Stimulated activated memory B cell treated with anti-CD40 and anti-IgM and Interleukin-4, amounts not matched to agents 10 μg/mL and 1 μg/mL and 100 μg/mL, for 72 hours (primary cell): ENCODE data around the gene ME1.

Experiments
- ATAC-seq: fragments of 150-1000 bp; cut with Tn5 transposase; 2 replicates; pipeline ENCODE4 v1.10.0; 2021
- H3K27ac Mint-ChIP-seq: one replicate; pipeline ENCODE4 v1.8.0; 2022; ENCODE audit warnings: mild to moderate bottlenecking, mixed read lengths
- H3K27me3 Mint-ChIP-seq: one replicate; pipeline ENCODE4 v1.8.0; 2022; ENCODE audit warnings: mixed read lengths
- H3K36me3 Mint-ChIP-seq: one replicate; pipeline ENCODE4 v1.8.0; 2022; ENCODE audit warnings: mixed read lengths
- H3K4me1 Mint-ChIP-seq: one replicate; pipeline ENCODE4 v1.8.0; 2022; ENCODE audit warnings: mixed read lengths
- H3K4me3 Mint-ChIP-seq: one replicate; pipeline ENCODE4 v1.8.0; 2022; ENCODE audit warnings: mild to moderate bottlenecking, moderate library complexity, mixed read lengths
- H3K9me3 Mint-ChIP-seq: one replicate; pipeline ENCODE4 v1.8.0; 2022; ENCODE audit warnings: mixed read lengths

The ME1 gene

GRCh38 chr6:83182114-83182513 is 248.7 kb downstream of the ME1 start:
- no peak overlapping the region for H3K27ac Mint-ChIP-seq
- no peak overlapping the region for H3K4me3 Mint-ChIP-seq

DNA sequence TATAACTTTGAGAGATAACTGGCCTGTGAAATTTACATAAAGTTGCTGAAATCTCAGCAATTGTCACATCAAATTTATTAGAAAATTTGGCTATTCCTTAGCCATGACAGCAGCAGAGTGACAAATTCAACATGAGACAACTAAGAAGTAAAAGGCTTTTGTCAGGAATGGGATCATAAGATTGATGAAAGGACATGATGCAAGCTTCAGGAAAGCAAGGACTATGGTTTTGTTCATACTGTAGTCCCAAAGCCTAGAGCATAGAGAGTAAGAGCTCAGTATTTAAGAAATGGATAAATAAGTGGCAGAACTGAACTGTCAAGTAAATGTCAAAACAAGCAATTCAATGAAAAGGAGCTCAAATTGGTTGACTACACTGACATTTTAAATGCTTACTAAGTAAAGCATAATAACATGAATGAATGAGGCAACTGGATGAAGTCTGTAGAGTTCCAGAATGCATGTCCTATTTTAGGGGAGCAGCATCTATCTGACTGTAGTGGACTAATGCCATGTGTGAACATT is 250.4 kb downstream of the ME1 start:
- Mint-ChIP-seq H3K27me3 (no peaks in the 10 kb centered on the region), H3K4me1 (no peaks in the 10 kb centered on the region), H3K9me3 (no peaks in the 10 kb centered on the region), H3K36me3 (peaks cover 69% of the 10 kb centered on the region), H3K27ac (no peak overlapping the region), H3K4me3 (no peak overlapping the region)
- ATAC-seq = no peak

More at GRCh38 chr6:83182114-83182513, 248.7 kb downstream of the ME1 start:
- Mint-ChIP-seq H3K36me3 (peaks cover 65% of the 10 kb centered on the region), H3K4me1 (no peaks in the 10 kb centered on the region), H3K27me3 (no peaks in the 10 kb centered on the region), H3K9me3 (no peaks in the 10 kb centered on the region)
- no peak for ATAC-seq

GRCh38 chr6:83176246-83176645 is 254.6 kb downstream of the ME1 start:
- no peak for ATAC-seq
- Mint-ChIP-seq H3K27me3 (no peaks in the 10 kb centered on the region), H3K4me3 (no peak overlapping the region), H3K9me3 (no peaks in the 10 kb centered on the region), H3K36me3 (peaks cover 57% of the 10 kb centered on the region), H3K4me1 (no peaks in the 10 kb centered on the region), H3K27ac (no peak overlapping the region)

DNA sequence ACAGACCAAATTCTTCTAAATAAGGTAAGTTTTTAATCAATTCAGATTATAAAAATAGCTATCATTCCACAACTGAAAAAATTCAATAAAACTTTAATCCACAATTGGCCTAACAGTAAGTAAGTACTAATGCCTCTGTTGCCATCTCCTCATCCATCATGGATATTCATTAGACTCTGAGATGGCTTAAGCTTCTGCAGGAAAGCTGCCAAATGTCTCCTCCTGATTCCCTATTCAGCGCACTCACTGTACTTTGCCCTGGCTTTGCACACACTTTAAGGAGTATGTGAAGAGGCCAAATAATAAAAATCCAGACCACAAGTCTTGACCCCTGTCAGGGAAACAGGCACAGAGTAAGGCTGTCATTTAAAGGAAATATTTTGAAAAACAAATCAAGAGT is 261.3 kb downstream of the ME1 start:
- H3K4me1 Mint-ChIP-seq = no peaks in the 10 kb centered on the region
- peaks cover 69% of the 10 kb centered on the region for H3K36me3 Mint-ChIP-seq
- H3K27me3 Mint-ChIP-seq = no peaks in the 10 kb centered on the region
- no peak for ATAC-seq
- no peak overlapping the region for H3K27ac Mint-ChIP-seq
- H3K4me3 Mint-ChIP-seq = no peak overlapping the region
- H3K9me3 Mint-ChIP-seq = no peaks in the 10 kb centered on the region

- Mint-ChIP-seq H3K27ac (no peak overlapping the region), H3K9me3 (no peaks in the 10 kb centered on the region), H3K36me3 (peaks cover 67% of the 10 kb centered on the region), H3K27me3 (no peaks in the 10 kb centered on the region), H3K4me1 (no peaks in the 10 kb centered on the region), H3K4me3 (no peak overlapping the region)
- ATAC-seq = no peak
Observed at GRCh38 chr6:83169106-83169505, 261.7 kb downstream of the ME1 start.

DNA sequence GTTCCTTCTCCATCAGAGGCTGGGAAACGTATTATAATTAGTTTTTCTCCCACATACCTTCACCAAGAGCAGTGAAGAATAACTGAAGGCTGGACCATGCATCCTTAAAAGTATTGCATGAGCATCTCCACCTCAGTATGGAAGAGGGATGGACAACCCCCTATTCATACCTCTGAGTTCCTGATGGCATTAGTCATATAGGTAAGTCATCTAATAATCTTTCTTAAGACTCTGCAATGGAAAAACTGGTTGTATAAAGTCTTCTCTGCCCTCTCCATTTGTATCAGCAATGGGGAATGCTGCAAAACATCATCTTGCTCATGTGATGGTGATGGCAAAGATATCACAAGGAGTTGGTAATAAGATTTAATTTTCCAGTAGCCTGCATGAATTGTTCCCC is 262.3 kb downstream of the ME1 start:
- no peaks in the 10 kb centered on the region for H3K4me1 Mint-ChIP-seq
- no peaks in the 10 kb centered on the region for H3K27me3 Mint-ChIP-seq
- H3K9me3 Mint-ChIP-seq = no peaks in the 10 kb centered on the region
- H3K36me3 Mint-ChIP-seq = peaks cover 66% of the 10 kb centered on the region
- H3K27ac Mint-ChIP-seq = no peak overlapping the region
- no peak for ATAC-seq
- no peak overlapping the region for H3K4me3 Mint-ChIP-seq

DNA sequence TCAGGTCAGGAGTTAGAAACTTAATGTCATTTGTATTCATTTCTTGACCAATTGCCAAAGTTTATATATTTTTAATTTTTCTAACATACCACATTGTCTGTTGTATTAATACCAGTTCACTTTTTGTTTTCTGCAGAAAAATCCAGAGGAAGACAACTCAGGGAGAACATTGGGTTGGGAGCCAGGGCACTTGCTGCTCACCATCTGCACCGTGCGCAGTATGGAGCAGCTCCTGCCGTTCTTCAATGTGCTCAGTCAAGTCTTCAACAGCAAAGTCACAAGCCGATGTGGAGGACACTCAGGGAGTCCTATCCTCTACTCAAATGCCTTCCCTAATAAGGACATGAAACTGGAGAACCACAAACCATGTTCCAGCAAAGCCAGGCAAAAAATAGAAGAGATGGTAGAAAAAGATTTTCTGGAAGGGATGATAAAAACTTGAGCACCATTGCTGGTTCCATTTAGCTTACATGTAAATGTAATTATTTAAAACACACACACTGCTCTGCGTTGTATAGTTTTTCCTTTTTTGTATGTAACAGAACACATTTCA is 263.0 kb downstream of the ME1 start:
- ATAC-seq = no peak
- Mint-ChIP-seq H3K27ac (no peak overlapping the region), H3K4me1 (no peaks in the 10 kb centered on the region), H3K36me3 (peaks cover 66% of the 10 kb centered on the region), H3K4me3 (no peak overlapping the region), H3K27me3 (no peaks in the 10 kb centered on the region), H3K9me3 (no peaks in the 10 kb centered on the region)
